AG04450 (cell line): Measurements from ENCODE around the gene C11orf71. TPM values are rescaled to one million over a fixed set of nuclear protein-coding genes. Genes with fewer than 3 reads are reported as not detected.

ENCODE experiments used
- CTCF ChIA-PET: fragments of 300-600, 350-600 bp; formaldehyde crosslinking; extraction: SDS; loops from one replicate; lab custom pipeline; 2022; ENCODE audit warnings: antibody characterized with exemption, inconsistent platforms; lab: Charles Lee
- POLR2A ChIA-PET: fragments of 350-600 bp; formaldehyde crosslinking; extraction: SDS; loops from one replicate; lab custom pipeline; 2021; ENCODE audit warnings: antibody characterized with exemption, inconsistent platforms; lab: Yijun Ruan, JAX
- DNase-seq: peaks from one replicate; pipeline ENCODE4 v3.0.0-alpha.2; 2011; ENCODE audit warnings: low read depth, low spot score
- H3K27ac ChIP-seq: one replicate; pipeline ENCODE4 v1.5.1; 2012; ENCODE audit warnings: low read depth, low read length, control low read depth
- H3K27me3 ChIP-seq: one replicate; pipeline ENCODE4 v1.6.0; 2012; ENCODE audit warnings: low read length; ENCODE audit not compliant: control insufficient read depth, insufficient read depth
- H3K4me3 ChIP-seq: 2 replicates; pipeline ENCODE4 v1.5.1; 2011; ENCODE audit warnings: mild to moderate bottlenecking, low read depth, low read length, control low read depth
- H3K9me3 ChIP-seq: 2 replicates; pipeline ENCODE4 v1.5.1; 2012; ENCODE audit warnings: low read length; ENCODE audit not compliant: control insufficient read depth, insufficient read depth
- CTCF ChIP-seq: IDR thresholded peaks from 2 replicates; pipeline ENCODE4 v1.5.1; 2011; ENCODE audit warnings: low read depth, low read length, control low read depth, inconsistent platforms
- polyA plus RNA-seq: library from polyadenylated mRNA; depleted of rRNA; stranded (reverse); fragments of >200 nt; gene quantifications from 2 replicates; pipeline ENCODE4 v1.2.3, GENCODE V29; 2011

The C11orf71 gene
- polyA plus RNA-seq, 1 experiment, result 4.5 TPM

GRCh38 chr11:114366331-114367243 is 33.7 kb downstream of the C11orf71 start:
- Histone ChIP-seq H3K9me3 (no peaks in the 10 kb centered on the region), H3K27me3 (no peaks in the 10 kb centered on the region), H3K4me3 (no peak overlapping the region; the same call in 1 of the 2 replicates), H3K27ac (peak overlapping the region; percentile 95)
- CTCF ChIA-PET, result interaction anchor here (1.0 to 1.6 kb wide), 2 partner anchors 19 to 31 kb away, joined by 3 to 7 read pairs; no protein-coding TSS in a partner anchor
- POLR2A ChIA-PET, result interaction anchor here (1.5 kb wide), 1 partner anchor 26 kb away, joined by 3 read pairs; no protein-coding TSS in a partner anchor
- no peak for TF ChIP-seq CTCF
- DNase-seq, result peak; percentile 74

- Histone ChIP-seq H3K4me3 (no peak overlapping the region), H3K27me3 (no peaks in the 10 kb centered on the region), H3K9me3 (no peaks in the 10 kb centered on the region), H3K27ac (no peak overlapping the region)
- DNase-seq, result no peak
- no peak for TF ChIP-seq CTCF
- ChIA-PET POLR2A (no interaction called here), CTCF (interaction anchor here (0.6 to 1.0 kb wide), 2 partner anchors 15 to 72 kb away, joined by 3 to 4 read pairs; no protein-coding TSS in a partner anchor)
Observed at GRCh38 chr11:114362958-114363357, 37.4 kb downstream of the C11orf71 start.

- H3K4me3 ChIP-seq, result no peak overlapping the region
- no peaks in the 10 kb centered on the region for H3K9me3 ChIP-seq
- CTCF ChIA-PET, result interaction anchor here (0.6 to 1.0 kb wide), 4 partner anchors 16 to 71 kb away, joined by 3 to 4 read pairs (median 4); no protein-coding TSS in a partner anchor
- DNase-seq, result no peak
- H3K27ac ChIP-seq, result no peak overlapping the region
- POLR2A ChIA-PET, result no interaction called here
- H3K27me3 ChIP-seq, result no peaks in the 10 kb centered on the region
- TF ChIP-seq CTCF, result no peak
Observed at GRCh38 chr11:114362326-114362725, 38.0 kb downstream of the C11orf71 start.

- Histone ChIP-seq H3K27me3 (no peaks in the 10 kb centered on the region), H3K4me3 (no peak overlapping the region), H3K27ac (no peak overlapping the region), H3K9me3 (no peaks in the 10 kb centered on the region)
- TF ChIP-seq CTCF, result no peak
- ChIA-PET CTCF (interaction anchor here (0.9 to 1.4 kb wide), 2 partner anchors 11 to 78 kb away, joined by 3 to 7 read pairs; no protein-coding TSS in a partner anchor), POLR2A (no interaction called here)
- DNase-seq, result no peak
Observed at GRCh38 chr11:114359342-114359741, 41.0 kb downstream of the C11orf71 start.

GRCh38 chr11:114358716-114359115 is 41.6 kb downstream of the C11orf71 start:
- no peaks in the 10 kb centered on the region for H3K27me3 ChIP-seq
- DNase-seq, result no peak
- no peak overlapping the region for H3K4me3 ChIP-seq
- no peak overlapping the region for H3K27ac ChIP-seq
- no peaks in the 10 kb centered on the region for H3K9me3 ChIP-seq
- no peak for TF ChIP-seq CTCF
- ChIA-PET CTCF (interaction anchor here (0.9 to 1.4 kb wide), 3 partner anchors 11 to 78 kb away, joined by 3 to 7 read pairs (median 3); no protein-coding TSS in a partner anchor), POLR2A (interaction anchor here (0.7 kb wide), 1 partner anchor 36 kb away, joined by 3 read pairs; no protein-coding TSS in a partner anchor)
